ENCODE data around the gene SOCS2. TPM values are rescaled to one million over a fixed set of nuclear protein-coding genes. Genes with fewer than 3 reads are reported as not detected.
"Not testable (repeated sequence)": the region's sequence is repeated elsewhere in the genome, so short reads cannot be mapped to it uniquely, and the experiment has no call there.

The SOCS2 gene
- polyA plus RNA-seq, 12 donors: 12.5 to 26.7 (median 17.3) TPM; not detected in 1

DNA sequence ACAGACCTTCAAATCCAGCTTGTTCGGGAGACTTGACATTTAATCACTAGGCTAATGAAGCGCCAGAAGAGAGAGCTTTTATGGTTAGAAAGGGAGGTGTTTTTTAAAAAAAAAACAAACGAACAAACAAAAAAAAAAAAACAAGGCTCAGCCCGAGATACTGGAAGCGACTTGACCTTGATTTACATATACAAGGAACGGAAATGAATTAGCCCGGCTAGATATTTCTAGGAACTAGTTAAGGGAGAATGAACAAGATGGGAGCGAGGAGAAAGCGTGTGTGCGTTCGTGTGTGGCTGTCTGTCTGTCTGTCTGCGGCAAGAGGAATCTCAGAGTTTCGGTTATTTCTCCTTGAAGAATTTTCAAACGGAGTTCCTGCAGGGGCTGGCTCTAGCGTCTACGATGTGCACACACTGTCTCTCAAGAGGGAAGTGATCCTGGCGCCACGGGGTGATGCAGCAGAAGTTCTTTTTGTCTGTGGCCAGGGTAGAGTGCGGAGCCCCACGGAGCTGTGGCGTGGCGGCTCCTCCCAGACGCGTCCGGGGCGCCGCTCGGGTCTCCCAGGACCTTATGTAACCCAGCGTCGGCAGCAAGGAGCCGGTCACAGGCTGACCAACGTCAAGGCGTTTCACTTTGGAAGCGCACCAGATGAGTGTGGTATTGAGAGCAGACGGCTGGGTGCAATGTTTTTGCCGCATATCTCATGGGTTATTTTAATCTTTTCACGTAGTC lies 18.8 kb downstream of the SOCS2 start:
- DNase-seq: peak; percentile 64

DNA sequence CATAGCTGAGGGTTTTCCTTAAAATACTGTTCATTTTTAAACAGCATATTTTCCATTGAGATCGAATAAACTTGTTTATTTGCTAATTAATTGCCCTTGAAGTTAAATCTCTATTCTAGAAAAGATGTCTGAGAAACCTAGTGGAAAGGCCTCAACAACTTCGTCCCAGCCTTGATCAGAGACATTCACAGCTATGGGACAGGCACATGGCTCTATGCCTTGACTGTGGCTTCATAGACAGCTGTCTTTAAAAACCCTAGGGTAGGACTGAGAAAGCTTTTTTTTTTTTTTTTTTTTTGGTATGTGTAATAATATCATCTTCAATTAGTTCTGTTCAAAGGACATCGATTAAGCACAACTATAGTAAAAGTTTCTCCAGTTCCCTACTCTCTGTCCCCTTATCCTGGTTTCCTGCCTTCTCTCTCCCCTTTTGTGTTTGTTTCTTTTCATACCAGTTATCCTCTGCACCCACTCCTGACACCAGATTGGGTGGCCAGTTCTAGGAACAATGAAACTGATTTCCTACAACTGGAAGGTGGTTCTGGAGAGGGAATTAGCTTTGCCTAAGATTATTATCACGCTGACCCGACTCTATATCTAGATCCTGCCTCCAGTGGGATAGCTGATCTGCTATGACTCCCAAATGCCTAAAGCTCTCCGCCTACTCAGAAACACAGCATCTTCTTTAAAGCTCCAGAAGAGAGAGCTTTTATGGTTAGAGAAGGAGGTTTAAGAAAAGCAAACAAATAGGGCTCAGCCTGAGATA lies 20.3 kb downstream of the SOCS2 start:
- no peak for DNase-seq

DNA sequence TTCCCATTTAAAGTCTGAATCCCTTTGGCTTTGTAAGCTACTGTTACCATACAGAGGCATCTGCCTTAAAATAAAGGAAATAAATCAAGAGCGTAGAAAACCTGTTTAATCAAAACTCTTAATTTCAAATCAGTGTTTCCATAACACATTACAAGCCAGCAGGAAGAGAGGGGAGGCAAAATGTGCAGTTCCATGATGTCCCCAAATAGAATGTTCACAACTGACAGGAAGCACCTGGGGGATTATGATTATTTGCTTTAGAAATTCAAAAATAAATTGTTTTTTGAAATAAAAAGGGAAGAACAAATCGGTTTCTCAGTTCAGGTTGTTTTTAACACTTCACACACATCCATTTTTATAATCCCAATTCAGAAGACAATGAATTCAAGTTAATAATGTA lies 21.4 kb downstream of the SOCS2 start:
- no peak for DNase-seq

DNA sequence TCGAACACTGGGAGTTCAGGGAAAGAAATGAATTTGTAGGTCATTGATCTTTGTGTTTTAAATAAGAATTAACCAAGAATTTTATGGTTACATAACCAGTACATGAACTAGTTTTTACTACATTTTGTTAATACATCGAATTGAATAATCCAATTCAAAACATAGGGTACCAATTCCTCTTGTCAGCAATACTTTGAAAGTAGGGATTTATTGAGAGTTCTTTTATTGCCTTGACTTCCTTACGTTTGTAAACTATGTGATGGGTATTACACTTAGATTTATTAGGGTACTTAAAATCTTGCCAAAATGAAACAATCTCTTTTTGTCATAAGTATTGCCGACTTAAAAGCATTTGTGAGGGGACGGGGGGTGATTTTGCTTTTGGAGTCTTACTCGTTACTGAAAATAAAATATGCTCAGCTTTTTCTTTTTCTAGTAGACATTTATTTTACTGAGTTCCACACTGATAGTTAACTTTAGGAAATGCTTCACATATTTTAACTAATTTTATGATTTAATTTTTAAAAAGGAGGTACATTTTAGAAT lies 22.4 kb downstream of the SOCS2 start:
- no peak for DNase-seq

DNA sequence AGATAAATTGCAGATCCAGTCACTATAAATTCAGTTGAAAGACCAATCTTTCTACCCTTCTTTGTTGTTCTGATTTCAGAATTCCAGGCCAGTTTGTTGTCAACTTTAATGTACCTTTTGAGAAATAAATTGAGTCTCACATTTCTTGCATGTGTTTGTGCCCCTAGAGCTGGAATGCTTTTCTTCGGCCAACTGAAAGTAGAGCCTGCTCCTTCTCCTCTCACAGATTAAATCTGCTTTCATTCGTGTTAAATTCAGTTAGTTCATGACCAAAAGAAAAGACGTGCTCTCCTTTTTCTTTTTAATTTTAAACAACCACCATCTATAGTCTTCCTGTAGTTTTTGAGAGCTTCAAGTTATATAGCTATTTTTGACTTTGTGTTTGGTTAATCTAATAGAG lies 22.9 kb downstream of the SOCS2 start:
- no peak for DNase-seq

DNA sequence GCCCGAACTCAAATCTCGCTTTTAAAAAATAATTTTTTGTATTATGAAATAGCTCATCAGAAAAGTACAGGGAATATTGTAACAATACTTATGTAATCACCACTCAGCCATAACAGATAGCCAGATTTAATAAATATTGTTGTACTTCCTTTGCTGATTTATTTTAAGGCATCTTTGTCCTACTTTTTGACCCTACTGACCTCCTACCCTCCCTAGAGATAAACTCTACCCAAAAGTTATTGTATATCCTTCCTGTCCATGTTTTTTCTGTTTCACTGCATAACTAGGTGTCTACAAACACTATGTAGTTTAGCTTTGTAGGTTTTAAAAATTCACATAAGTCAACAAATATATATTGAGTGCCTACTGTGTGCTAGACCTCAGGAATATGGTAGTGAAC lies 25.1 kb downstream of the SOCS2 start:
- no peak for DNase-seq

DNA sequence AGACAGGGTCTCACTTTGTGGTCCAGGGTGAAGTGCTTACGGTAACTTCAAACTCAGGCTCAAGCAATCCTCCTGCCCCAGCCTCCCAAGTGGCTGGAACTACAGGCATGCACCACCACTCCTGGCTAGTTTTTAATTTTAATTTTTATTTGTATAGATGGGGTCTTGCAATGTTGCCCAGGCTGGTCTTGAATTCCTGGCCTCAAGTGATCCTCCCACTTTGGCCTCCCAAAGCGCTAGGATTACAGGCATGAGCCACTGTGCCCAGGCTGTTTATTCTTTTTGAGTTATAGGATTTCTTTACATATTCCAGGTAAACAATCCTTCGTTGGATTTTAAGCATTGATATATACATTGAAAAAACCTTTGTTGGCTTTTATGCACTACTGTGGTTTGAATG lies 26.7 kb downstream of the SOCS2 start:
- DNase-seq: no peak

DNA sequence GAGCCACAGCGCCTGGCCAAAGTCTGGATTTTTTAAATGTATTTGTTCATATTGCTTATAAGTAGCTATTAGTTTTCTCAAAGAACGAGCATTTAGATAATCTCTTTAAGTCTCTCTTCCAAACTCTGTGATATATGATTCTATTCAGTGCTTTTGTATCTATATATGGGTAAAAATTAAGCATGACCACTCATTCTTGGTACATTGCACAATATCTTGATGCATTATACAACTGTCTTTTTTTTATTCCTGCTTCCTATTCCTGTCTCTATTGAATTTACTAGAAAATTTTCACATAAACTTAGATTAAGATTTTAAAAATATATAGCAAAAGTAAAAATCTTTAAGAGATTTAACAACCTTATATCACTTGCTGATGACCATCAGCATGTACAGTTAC lies 29.1 kb downstream of the SOCS2 start:
- no peak for DNase-seq

DNA sequence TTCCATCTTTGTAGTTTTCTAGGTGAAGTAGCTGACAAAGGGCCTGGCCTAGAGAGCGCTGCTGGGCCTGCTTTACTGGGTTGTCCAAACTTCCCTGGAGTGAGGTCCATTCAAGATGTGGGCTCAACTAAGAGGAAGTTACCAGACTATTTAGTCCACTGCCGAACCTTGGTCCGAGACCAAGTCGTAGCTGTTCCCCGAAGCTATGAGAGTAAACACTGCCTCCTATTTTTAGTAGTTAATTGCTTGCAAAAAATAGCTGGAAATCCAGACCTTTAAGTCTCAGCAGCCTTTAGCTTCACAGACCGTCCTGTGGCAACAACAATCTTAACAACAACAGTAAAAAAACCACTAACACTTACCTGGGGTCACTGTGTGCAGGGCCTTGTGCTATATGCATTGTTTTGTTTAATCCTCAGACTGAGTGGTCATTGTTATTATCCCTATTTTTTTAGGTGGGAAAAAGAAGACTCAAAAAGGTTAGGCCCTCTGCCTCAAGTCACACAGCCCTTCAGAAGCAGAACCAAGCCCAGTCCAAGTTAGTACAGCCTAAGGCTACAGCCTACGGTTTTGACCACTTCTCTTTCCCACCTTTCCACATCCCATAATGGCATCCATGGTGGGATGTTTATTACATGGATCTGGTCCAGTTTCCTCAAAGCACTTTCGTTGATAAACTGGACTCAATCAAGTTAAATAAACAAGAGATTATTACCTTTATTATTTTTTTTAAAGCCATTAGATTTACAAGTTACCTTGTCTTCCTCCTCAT lies 30.6 kb downstream of the SOCS2 start:
- no peak for DNase-seq

DNA sequence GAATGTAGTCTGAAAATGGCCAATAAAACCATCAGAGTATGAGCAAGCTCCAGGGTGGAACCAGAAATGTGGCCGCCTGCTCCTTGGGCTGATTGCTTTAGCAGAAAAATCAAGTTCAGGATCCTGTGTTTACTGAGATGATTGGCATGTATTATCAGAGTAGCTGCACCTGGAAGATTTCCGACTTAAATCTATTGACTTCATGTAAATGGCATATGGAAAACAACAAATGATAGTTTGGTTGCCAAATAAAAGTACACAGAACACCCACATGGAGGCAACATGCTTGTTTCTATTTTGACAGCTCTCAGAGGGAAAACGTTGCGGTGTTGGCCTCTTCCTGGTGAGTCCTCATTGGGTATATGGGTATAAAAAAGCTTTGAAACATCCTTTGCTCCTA lies 31.3 kb downstream of the SOCS2 start:
- no peak for DNase-seq

DNA sequence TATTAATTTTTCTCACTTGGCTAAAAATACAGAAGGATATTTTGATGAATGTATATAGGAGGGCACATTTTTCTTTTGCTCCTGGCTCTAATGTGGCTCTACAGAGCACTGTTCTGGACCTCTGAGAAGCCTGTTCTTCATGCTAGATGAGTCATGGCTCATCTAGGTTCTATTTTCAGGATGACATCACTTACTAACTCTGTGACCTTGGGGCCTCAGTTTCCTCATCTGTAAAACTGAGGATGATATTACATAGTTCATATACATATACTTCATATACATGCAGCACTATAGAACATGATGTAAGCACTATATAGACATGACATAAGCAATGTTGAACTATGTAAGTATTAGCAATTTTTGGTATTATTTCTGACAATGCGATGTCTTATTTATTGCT lies 35.8 kb downstream of the SOCS2 start:
- DNase-seq: no peak

DNA sequence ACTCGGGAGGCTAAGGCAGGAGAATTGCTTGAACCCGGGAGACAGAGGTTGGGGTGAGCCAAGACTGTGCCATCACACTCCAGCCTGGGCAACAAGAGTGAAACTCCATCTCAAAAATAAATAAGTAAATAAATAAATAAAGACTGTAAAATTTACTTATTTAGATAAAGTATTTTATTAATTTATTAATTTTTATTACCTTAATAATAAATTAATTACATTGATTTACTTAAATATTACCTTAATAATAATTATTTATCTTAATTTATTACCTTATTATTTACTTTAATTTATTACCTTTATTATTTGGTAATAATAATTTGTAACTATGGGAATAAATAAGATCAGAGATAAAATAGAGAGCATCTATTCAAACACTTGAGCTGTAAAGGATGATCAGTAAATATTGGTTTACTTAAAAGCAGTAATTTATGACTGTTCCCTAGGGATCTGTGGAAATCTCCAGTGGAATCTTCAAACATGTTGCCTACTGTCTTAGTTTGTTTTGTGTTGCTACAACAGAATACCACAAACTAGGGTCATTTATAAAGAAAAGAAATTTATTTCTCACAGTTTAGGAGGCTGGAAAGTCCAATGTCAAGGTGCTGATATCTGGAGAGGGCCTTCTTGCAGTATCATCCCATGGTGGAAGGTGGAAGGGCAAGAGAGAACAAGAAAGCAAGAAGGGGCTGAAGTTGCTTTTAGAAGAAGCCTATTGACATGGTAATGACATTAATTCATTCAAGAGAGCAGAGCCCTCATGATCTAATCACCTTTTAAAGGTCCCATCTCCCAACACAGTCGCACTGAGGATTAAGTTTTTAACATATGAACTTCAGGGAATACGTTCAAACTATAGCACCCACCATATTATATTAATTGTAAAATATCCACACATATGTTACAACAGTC lies 37.1 kb downstream of the SOCS2 start:
- no peak for DNase-seq

DNA sequence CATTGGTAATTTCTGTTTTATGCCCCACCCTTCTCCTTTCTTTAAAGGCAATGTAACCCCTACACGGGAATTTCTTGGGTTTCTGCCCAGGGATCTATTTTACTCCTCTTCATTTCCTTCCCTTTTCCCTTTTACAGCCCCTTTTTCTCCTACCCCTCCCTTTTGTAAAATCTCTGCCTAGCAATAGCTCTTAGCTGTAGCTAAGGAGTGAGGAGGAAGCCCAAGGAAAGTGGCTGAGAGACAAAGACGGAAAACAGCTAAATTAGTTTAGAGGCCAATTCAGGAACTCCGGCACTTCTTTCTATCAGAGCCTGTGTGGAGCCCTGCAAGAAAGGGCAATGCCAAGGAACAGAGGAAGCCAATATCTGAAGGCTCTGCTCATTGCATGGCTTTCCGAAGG lies 40.3 kb downstream of the SOCS2 start:
- DNase-seq: no peak

DNA sequence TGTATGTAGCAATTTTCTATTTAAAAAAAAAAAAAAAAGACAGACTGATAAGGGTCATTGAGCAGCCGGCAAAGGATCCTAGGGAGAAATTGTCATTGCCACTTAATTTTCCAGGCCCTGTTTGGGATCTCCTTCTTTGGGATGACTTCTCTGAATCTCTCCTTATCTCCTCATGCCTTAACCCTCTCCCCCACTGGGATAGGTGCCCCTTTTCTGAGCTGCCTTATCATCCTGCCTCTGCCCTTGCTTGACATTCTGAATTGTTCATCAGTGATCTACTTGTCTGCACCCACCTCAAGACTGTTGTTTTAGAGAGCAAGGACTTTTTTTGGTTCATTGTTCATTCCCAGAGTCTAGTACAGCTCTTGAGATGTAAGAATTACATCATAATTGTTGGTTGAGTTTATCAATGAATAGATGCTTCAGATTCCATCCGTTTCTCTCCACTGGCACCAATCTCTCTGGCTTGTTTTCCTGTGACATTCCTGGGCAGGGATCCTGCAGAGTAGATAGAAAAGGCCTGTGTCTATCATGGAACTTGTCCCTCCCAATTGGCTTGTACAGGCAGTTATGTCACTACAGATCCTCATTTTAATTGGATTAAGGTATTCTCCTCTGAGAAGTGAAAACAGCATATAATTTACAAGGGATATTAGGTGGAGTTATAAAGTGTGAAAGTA lies 42.6 kb downstream of the SOCS2 start:
- DNase-seq: no peak

DNA sequence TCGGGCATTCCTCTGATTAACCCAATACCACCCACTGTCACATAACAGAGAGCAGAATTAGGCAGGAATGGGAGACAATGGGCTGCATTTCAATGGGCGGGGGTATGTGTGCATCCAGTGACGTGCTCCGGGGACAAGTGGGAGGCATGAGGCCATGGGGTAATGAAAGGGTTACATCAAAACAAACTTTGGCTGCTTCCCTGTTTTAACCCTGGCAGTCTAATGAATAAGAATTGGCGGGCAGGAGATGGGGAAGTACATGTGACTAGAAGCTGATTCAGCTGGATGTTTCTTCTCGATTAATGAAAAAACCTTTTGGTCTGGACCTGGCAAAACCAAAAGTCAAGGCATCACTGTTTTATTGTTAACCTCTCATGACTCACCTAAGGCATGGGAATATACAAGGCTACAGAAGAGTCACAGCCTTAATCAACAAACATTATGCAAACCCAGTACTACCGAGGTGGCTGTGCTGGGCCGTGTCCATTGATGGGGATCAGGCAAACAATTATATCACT lies 44.2 kb downstream of the SOCS2 start:
- no peak for DNase-seq

DNA sequence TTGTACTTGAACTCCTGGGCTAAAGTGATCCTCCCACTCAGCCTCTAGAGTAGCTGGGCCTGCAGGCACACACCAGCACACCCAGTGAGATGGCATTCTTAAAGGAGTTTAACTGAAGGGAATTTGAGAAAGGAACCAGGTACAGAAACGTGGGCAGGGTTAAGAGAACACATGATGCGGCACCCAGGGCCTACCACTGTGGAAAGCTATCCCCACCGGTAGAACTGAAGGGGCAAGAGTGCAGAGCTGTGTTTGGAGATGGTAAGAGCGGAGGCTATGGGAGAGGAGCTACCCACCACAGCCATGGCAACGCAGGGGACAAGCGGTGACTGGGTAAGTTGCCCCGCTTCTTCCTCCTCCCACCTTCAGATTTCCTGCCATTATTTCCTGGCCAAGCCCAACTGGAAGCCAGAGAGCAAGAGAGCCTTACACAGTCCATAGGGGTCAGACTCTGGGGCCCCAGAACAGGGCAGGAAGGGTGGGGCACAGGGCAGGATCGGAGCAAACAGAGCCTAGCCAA lies 46.5 kb downstream of the SOCS2 start:
- no peak for DNase-seq

DNA sequence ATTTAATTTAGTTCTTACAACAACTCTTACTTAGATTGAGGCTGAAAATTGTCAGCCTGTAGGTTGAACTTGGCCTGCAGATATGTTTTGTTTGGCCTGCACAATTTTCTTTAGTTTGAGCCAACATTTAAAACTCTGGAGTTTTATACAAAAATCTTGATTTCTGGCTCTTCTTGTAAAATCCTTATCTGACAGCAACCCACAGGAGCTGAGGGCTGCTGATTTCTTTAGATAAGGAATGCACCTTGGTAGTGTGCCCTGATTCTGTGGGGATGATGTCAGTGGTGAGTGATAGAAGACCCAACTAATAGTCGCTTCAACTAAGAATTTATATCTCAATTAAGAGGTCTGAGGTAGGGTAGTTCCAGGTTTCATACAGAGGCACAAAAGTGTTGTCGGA lies 49.5 kb downstream of the SOCS2 start:
- no peak for DNase-seq

DNA sequence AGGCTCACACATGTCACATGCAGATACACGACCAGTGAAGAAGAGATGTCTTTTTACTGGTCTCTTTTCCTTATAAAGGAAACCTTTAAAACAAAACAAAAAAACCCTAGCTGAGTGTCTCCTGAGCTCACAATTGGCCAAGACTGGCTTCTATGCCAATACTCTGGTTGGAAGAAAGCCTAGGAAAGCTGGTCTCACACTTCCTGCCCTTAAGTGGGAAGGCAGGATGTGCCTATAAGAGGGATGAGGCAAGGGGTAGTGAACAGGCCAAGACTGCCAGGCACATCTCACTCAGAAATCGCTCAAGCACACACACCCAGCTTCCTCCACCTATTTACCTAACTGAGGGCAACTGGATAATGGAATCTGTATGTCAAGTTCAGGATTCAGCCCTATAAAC lies 50.0 kb downstream of the SOCS2 start:
- no peak for DNase-seq

DNA sequence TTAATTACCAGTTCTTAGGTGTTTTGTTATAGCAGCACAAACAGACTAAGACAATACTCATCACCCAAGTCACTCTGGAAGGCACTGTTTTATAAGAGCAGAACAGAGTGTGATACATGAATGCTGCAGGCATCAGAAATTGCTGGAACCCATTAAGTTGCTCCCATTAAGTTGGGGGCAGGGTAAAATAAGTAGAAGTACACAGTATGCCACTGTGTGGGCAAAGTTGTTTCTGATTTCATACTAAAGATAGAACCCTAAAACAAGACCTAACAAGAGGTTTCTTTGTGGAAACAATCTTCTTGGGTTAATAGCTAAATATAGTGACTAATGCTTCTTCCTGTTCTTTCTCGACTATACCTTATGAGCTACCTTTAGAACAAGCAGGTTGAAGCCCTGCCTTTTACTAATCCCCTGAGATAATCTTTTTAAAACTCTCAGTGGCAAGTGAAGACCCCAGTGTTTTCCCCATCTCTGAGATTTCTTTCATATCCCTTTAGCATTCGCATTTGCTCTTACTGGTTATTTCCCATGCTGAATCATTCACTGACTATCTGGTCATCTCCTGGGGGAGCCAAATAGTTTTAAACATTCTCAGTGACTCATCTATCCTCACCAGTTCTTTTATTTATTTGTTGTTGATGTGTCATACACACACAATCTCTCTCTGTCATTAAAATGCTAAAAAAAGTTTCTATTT lies 52.3 kb downstream of the SOCS2 start:
- DNase-seq: no peak

DNA sequence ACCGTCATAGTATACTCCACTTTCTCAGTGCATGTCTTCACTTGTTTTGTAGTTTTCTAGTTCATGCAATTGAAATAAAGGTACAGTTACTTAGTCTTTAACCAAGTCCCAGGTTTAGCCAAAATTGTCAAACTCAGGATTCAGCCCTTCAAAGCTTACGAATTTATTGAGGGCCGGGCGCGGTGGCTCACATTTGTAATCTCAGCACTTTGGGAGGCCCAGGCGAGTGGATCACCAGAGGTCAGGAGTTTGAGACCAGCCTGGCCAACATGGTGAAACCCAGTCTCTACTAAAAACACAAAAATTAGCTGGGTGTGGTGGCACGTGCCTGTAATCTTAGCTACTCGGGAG lies 52.8 kb downstream of the SOCS2 start:
- not testable (repeated sequence) for DNase-seq

All from muscle of arm (tissue), 12 donors.